Upper lobe of left lung (tissue), 4 donors: Measurements from ENCODE around the gene GSTT4.
"Not testable (repeated sequence)": the region's sequence is repeated elsewhere in the genome, so short reads cannot be mapped to it uniquely, and the experiment has no call there.

Experiments used
- POLR2A ChIP-seq, 4 donors: fragments of 450-650 bp; IDR thresholded peaks; one replicate each; pipeline ENCODE4 v1.5.1; 2016 to 2017; ENCODE audit warnings: antibody characterized with exemption in 4 of 4, mild to moderate bottlenecking in 2 of 4
- TF ChIP-seq, protein P1 (sequence below), 6 experiments: fragments of 450-650 bp in 4 of 6; fragments of 200-600 bp in 2 of 6; sonication (generic) in 2 of 6; IDR thresholded peaks; one replicate each; pipeline ENCODE4 v1.5.1; 2016 to 2019; ENCODE audit warnings: antibody characterized with exemption in 6 of 6

DNA sequence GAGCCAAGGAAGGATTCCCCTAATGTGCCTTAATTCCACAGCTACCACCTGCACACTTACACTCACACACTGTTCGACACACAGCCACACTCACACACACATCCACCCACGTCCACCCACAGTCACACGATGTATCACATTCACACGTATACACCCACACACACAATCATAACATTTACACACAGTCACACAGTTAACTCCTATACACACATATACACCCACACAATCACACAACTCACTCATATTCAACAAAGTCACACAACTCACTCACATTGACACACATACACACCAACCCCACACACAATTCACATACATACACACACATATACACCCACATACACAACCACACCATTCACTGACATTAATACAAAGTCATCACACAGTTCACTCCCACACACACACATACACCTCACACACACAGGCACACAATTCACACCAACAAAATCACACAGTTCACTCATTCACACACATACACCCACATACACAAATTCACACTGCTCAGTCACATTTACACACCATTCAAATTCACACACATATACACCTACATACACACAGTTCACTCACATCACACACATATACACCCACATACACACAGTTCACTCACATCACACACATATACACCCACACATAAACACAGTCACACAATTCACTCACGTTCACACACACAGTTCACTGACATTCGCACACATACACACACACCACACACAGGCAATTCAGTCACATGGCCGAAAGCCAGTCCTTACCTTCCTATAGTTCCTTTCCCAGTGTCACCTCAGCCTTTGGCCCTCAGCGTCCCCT, 50.9 kb downstream of the GSTT4 start:
- TF ChIP-seq, protein P1, sequence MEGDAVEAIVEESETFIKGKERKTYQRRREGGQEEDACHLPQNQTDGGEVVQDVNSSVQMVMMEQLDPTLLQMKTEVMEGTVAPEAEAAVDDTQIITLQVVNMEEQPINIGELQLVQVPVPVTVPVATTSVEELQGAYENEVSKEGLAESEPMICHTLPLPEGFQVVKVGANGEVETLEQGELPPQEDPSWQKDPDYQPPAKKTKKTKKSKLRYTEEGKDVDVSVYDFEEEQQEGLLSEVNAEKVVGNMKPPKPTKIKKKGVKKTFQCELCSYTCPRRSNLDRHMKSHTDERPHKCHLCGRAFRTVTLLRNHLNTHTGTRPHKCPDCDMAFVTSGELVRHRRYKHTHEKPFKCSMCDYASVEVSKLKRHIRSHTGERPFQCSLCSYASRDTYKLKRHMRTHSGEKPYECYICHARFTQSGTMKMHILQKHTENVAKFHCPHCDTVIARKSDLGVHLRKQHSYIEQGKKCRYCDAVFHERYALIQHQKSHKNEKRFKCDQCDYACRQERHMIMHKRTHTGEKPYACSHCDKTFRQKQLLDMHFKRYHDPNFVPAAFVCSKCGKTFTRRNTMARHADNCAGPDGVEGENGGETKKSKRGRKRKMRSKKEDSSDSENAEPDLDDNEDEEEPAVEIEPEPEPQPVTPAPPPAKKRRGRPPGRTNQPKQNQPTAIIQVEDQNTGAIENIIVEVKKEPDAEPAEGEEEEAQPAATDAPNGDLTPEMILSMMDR (IDR thresholded peaks at IDR 0.05): not testable (repeated sequence)
- not testable (repeated sequence) for TF ChIP-seq POLR2A (IDR thresholded peaks at IDR 0.05)
